ENCODE results near the gene SERPINB1.

DNA sequence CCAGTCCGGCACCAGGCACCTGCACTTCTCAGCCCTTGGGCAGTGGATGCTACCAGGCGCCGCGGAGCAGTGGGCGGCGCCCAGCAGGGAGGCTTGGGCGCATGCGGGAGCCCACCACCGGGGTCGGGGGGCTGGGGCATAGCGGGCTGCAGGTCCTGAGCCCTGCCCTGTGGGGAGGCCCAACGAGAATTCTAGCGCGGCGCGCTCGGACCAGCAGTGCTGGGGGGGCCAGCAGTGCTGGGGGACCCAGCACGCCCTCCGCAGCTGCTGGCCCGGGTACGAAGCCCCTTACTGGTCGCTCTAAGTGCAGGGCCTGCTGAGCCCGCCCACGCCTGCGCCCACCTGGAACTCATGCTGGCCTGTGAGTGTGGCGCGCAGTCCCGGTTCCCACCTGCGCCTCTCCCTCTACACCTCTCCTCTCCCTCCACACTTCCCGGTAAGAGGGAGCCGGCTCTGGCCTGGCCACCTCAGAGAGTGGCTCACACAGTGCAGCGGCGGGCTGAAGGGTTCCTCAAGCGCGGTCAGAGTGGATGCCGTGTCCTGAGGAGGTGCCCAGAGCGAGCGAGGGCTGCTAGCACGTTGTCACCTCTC is 28.5 kb upstream of the SERPINB1 start:
- TF ChIP-seq, protein P1, sequence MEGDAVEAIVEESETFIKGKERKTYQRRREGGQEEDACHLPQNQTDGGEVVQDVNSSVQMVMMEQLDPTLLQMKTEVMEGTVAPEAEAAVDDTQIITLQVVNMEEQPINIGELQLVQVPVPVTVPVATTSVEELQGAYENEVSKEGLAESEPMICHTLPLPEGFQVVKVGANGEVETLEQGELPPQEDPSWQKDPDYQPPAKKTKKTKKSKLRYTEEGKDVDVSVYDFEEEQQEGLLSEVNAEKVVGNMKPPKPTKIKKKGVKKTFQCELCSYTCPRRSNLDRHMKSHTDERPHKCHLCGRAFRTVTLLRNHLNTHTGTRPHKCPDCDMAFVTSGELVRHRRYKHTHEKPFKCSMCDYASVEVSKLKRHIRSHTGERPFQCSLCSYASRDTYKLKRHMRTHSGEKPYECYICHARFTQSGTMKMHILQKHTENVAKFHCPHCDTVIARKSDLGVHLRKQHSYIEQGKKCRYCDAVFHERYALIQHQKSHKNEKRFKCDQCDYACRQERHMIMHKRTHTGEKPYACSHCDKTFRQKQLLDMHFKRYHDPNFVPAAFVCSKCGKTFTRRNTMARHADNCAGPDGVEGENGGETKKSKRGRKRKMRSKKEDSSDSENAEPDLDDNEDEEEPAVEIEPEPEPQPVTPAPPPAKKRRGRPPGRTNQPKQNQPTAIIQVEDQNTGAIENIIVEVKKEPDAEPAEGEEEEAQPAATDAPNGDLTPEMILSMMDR (IDR thresholded peaks at IDR 0.05), result no peak
- no peak for TF ChIP-seq POLR2A (IDR thresholded peaks at IDR 0.05)

Measured in adrenal gland (tissue), 5 donors.